T-helper 2 cell treated with Interferon-gamma antibody and Interleukin-4, amounts not matched to agents 5 μg/mL and 100 μg/mL, for 36 hours (primary cell): ENCODE data around the gene POLR2B.
"Not testable (repeated sequence)": the region's sequence is repeated elsewhere in the genome, so short reads cannot be mapped to it uniquely, and the experiment has no call there.

Experiments used
- DNase-seq: peaks from one replicate; pipeline ENCODE4 v3.0.0; 2021; ENCODE audit warnings: low spot score
- H3K27ac Mint-ChIP-seq: one replicate; pipeline ENCODE4 v1.8.0; 2021; ENCODE audit warnings: mild to moderate bottlenecking, mixed read lengths
- H3K27me3 Mint-ChIP-seq: one replicate; pipeline ENCODE4 v1.8.0; 2021; ENCODE audit warnings: low read depth, mixed read lengths
- H3K36me3 Mint-ChIP-seq: one replicate; pipeline ENCODE4 v1.8.0; 2021; ENCODE audit warnings: low read depth, mixed read lengths
- H3K4me1 Mint-ChIP-seq: one replicate; pipeline ENCODE4 v1.8.0; 2021; ENCODE audit warnings: low read depth, mixed read lengths
- H3K4me3 Mint-ChIP-seq: one replicate; pipeline ENCODE4 v1.8.0; 2022; ENCODE audit warnings: mild to moderate bottlenecking, moderate library complexity, mixed read lengths
- H3K9me3 Mint-ChIP-seq: one replicate; pipeline ENCODE4 v1.8.0; 2021; ENCODE audit warnings: mixed read lengths

Gene POLR2B

DNA sequence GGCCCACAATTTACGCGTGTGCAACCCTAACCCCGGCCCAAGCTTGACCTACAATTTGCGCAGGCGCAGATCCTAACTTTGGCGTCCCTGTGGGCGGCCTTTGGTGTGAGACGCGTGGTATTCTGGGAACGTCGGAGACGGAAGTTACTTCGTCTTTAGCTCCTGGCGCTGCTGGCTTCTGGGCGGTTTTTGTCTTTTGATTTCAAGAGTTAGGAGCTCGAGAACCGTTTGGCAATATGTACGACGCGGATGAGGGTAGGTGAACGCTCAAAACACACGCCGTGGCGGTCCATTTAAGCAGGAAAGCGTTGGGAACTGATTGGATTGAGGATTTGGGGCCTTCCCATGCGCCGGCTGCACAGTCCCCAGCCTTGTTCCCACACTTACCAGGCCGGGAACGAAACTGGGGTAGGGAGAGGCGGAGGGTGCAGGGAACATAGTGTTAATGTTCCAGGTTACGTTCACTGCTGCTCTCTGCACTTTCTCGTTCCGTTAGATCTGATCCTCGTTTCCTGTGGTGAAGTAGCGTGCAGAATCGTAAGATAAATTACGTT is at the start of gene POLR2B:
TSS of gene POLR2B (plus strand) at position 147 of the 554 bp plus-strand sequence. CDS start at position 237, 90 bp downstream.
- Mint-ChIP-seq H3K9me3 (peaks cover 4% of the 10 kb centered on the region), H3K4me3 (peak within 1 kb of the TSS; percentile 96), H3K4me1 (peaks cover 32% of the 10 kb centered on the region), H3K27ac (peak within 1 kb of the TSS; percentile 98), H3K27me3 (no peaks in the 10 kb centered on the region), H3K36me3 (peaks cover 52% of the 10 kb centered on the region)
- DNase-seq: peak; percentile 94

DNA sequence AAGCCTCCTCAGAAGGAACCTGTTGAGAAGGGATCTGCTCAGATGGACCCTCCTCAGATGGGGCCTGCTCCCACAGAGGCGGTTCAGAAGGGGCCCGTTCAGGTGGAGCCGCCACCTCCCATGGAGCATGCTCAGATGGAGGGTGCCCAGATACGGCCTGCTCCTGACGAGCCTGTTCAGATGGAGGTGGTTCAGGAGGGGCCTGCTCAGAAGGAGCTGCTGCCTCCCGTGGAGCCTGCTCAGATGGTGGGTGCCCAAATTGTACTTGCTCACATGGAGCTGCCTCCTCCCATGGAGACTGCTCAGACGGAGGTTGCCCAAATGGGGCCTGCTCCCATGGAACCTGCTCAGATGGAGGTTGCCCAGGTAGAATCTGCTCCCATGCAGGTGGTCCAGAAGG is 48.1 kb upstream of the POLR2B start:
- peaks cover 42% of the 10 kb centered on the region for H3K36me3 Mint-ChIP-seq
- H3K27ac Mint-ChIP-seq: no peak overlapping the region
- no peak for DNase-seq
- peaks cover 11% of the 10 kb centered on the region for H3K4me1 Mint-ChIP-seq
- H3K27me3 Mint-ChIP-seq: no peaks in the 10 kb centered on the region
- no peak overlapping the region for H3K4me3 Mint-ChIP-seq
- no peaks in the 10 kb centered on the region for H3K9me3 Mint-ChIP-seq

DNA sequence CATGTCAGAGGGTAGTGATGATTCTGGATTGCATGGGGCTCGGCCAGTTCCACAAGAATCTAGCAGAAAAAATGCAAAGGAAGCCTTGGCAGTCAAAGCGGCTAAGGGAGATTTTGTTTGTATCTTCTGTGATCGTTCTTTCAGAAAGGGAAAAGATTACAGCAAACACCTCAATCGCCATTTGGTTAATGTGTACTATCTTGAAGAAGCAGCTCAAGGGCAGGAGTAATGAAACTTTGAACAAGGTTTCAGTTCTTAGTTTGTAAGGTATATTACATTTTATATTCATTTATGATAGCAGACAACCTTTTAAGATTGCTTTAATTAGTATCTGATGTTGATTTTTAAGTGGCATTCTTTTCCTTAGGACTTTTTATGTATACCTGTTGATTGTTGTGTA is 46.8 kb upstream of the POLR2B start:
- H3K4me1 Mint-ChIP-seq: peaks cover 11% of the 10 kb centered on the region
- no peaks in the 10 kb centered on the region for H3K27me3 Mint-ChIP-seq
- no peak overlapping the region for H3K4me3 Mint-ChIP-seq
- no peaks in the 10 kb centered on the region for H3K9me3 Mint-ChIP-seq
- no peak overlapping the region for H3K27ac Mint-ChIP-seq
- peaks cover 41% of the 10 kb centered on the region for H3K36me3 Mint-ChIP-seq
- DNase-seq: no peak

DNA sequence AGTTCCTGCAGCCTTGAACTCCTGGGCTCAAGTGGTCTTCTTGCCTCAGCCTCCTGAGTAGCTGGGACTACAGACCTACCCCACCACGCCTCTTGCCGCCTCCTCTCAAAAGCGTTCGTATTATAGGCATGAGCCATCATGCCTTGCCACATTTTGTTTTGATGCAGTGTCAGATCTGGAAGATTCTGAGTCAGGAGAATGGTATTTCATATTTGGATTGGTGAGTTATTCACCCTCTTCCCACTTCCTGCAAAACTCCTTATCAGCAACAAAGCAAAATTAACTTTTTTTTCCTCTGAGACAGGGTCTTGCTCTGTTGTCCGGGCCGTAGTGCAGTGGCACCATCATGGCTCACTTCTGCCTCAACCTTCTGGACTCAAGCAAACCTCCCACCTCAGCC is 41.4 kb upstream of the POLR2B start:
- Mint-ChIP-seq H3K27me3 (no peaks in the 10 kb centered on the region), H3K4me1 (peaks cover 6% of the 10 kb centered on the region), H3K4me3 (no peak overlapping the region), H3K9me3 (no peaks in the 10 kb centered on the region), H3K36me3 (peaks cover 19% of the 10 kb centered on the region), H3K27ac (no peak overlapping the region)
- no peak for DNase-seq

DNA sequence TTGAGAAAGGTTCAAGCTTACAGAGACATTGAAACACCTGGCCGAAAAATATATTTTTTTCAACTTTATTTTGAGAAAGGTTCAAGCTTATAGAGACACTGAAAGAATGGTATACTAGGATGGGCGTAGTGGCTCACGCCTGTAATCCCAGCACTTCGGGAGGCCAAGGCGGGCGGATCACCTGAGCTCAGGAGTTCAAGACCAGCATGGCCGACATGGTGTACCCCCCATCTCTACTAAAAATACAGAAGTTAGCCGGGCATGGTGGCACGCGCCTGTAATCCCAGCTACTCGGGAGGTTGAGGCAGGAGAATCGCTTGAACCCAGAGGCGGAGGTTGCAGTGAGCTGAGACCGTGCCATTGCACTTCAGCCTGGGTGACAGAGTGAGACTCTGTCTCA is 38.9 kb upstream of the POLR2B start:
- H3K27me3 Mint-ChIP-seq, DNase-seq, H3K9me3 Mint-ChIP-seq, H3K4me3 Mint-ChIP-seq, H3K4me1 Mint-ChIP-seq, H3K27ac Mint-ChIP-seq: not testable (repeated sequence)
- peaks cover 15% of the 10 kb centered on the region for H3K36me3 Mint-ChIP-seq

DNA sequence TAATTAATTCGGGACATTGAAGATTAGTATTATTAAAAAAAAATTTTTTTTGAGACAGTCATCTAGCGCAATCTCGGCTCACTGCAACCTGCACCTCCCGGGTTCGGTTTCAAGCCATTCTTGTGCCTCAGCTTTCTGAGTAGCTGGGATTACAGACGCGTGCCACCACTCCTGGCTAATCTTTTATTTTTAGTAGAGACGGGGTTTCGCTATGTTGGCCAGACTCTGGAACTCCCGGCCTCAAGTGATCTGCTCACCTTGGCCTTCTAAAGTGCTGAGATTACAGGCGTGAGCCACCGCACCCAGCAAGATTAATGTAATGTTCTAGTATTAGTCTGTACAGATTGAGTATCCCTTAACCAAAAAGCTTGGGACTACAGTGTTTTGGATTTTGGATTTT is 38.3 kb upstream of the POLR2B start:
- Mint-ChIP-seq H3K9me3 (no peaks in the 10 kb centered on the region), H3K27ac (no peak overlapping the region), H3K27me3 (no peaks in the 10 kb centered on the region), H3K4me1 (peaks cover under 1% of the 10 kb centered on the region), H3K36me3 (peaks cover 13% of the 10 kb centered on the region), H3K4me3 (no peak overlapping the region)
- no peak for DNase-seq

DNA sequence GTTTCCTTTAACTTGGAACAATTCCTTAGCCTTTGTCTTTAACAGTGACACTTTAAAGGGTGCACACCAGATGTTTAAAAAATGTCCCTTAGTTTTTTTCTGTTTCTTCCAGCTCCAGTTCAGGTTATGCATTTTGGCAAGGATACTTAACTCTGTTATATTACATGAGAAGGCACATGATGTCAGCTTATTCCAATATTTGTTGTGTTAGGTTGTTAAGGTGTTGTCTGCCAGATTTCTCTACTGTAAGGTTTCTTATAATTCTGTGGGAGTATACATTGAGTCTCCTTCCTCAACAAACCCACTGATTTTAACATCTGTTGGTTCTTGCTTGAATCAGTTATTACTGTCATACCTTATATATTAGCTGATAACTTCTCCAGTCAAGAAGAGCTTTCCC is 37.7 kb upstream of the POLR2B start:
- H3K9me3 Mint-ChIP-seq: no peaks in the 10 kb centered on the region
- H3K27me3 Mint-ChIP-seq: no peaks in the 10 kb centered on the region
- no peak for DNase-seq
- H3K4me3 Mint-ChIP-seq: no peak overlapping the region
- H3K36me3 Mint-ChIP-seq: peaks cover 13% of the 10 kb centered on the region
- H3K4me1 Mint-ChIP-seq: no peaks in the 10 kb centered on the region
- no peak overlapping the region for H3K27ac Mint-ChIP-seq

DNA sequence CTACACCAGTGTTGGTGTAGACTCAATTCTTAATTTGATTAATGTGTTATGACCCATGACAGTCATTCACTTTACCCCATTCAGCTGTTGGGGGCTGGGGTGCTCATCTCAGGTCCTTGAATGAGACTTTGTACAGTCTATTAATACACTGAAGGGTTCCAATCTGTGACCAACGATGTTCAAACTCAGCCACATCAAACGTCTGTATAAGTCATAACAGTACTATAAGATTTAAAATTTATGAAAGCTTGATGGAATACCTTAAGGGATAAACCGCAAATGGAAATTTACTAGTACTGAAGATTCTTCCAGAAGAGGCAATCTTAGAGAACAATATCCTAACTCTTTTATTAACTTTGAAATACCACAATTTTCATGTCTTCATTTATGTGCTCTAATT is 37.3 kb upstream of the POLR2B start:
- H3K9me3 Mint-ChIP-seq: no peaks in the 10 kb centered on the region
- H3K27me3 Mint-ChIP-seq: no peaks in the 10 kb centered on the region
- H3K27ac Mint-ChIP-seq: no peak overlapping the region
- no peaks in the 10 kb centered on the region for H3K4me1 Mint-ChIP-seq
- DNase-seq: no peak
- no peak overlapping the region for H3K4me3 Mint-ChIP-seq
- peaks cover 13% of the 10 kb centered on the region for H3K36me3 Mint-ChIP-seq

DNA sequence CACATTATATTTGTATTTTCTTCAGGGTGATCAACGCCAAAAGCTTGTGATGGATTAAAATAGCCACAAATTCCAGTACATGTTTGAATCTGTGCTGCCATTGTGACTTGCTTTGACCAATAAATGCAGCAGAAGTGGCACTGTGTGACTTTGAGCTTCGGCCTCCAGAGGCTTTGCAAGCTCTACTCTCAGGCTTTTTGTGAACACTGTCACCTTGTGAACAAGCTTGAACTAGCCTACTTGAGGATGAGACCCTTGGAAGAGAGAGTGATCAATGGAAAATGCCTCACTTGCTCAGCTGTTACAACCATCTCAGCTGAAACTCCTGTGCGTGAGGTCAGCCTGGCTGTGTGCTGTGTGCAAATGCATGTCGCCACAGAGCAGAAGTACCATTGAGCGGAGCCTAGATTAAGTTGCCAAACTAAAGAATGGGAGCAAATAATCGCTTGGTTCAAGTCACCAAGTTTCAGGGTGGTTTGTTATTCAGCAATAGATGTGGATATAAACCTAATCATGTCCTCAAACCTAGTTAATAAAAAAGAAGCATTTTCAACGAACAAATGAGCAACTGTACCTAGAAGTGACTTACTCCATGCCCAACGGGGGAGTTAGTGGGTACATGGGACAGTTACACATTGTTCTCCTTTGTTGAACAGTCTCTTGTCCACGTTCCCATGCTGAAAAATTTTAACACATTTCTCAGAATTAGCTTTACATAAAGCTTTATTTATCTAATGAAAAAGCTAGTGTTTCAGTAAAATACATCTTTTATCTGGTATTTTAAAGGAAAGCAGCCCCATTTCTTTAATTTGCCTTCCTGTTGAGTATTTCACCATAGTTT is 24.8 kb upstream of the POLR2B start:
- Mint-ChIP-seq H3K27me3 (no peaks in the 10 kb centered on the region), H3K9me3 (no peaks in the 10 kb centered on the region), H3K36me3 (no peaks in the 10 kb centered on the region), H3K27ac (no peak overlapping the region), H3K4me1 (no peaks in the 10 kb centered on the region), H3K4me3 (no peak overlapping the region)
- DNase-seq: no peak

DNA sequence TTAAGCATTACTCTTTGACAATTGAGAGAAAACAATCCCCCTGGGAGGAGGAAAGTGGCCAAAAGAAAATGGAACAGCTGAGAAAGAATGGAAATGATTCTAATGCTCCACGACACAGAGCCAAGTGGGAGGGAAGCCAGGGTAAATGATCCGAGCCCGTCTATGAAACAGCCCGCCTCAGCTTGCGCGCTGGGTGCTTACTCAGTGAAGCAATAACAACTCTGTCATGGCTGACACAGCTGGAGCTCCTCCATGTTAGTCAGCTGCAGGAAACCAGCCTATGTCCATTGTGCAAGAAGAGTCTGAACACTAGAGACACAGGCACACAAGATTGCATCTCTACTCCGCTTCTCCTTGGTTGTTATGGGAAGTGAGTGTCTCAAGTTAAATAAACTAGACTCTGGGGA is 20.6 kb upstream of the POLR2B start:
- no peak overlapping the region for H3K4me3 Mint-ChIP-seq
- H3K36me3 Mint-ChIP-seq: peaks cover 10% of the 10 kb centered on the region
- no peak overlapping the region for H3K27ac Mint-ChIP-seq
- no peak for DNase-seq
- H3K27me3 Mint-ChIP-seq: no peaks in the 10 kb centered on the region
- no peaks in the 10 kb centered on the region for H3K9me3 Mint-ChIP-seq
- no peaks in the 10 kb centered on the region for H3K4me1 Mint-ChIP-seq

DNA sequence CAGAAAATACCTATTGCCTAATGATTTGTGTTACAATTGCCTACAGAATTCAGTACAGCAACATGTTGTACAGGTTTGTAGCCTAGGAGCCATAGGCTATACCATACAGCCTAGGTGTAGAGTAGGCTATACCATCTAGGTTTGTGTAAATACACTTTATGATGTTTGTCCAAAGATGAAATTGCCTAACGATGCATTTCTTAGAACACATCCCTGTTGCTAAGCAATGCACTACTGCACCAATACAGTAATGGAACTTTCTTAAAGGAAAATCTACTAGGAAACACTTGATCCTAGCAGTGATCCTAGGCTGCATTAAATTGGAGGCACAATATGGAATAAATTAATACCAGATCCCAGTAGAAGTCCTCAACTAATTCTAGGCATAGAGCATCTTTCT is 19.6 kb upstream of the POLR2B start:
- no peaks in the 10 kb centered on the region for H3K9me3 Mint-ChIP-seq
- no peaks in the 10 kb centered on the region for H3K27me3 Mint-ChIP-seq
- H3K36me3 Mint-ChIP-seq: peaks cover 13% of the 10 kb centered on the region
- H3K4me3 Mint-ChIP-seq: no peak overlapping the region
- no peak overlapping the region for H3K27ac Mint-ChIP-seq
- DNase-seq: no peak
- H3K4me1 Mint-ChIP-seq: no peaks in the 10 kb centered on the region

DNA sequence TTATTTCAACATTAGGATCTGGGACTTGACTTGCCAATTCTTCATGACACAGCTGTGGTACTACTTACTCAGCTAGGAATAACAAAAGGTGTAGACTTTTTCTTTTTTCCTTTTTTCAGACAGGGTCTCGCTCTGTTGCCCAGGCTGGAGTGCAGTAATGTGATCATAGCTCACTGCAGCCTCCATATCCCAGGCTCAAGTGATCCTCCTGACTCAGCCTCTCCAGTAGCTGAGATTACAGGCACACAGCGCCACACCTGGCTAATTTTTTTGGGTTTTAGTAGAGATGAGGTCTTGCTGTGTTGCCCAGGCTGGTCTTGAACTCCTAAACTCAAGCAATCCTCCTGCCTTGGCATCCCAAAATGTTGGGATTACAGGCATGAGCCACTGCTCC is 17.6 kb upstream of the POLR2B start:
- H3K9me3 Mint-ChIP-seq: no peaks in the 10 kb centered on the region
- H3K27me3 Mint-ChIP-seq: no peaks in the 10 kb centered on the region
- H3K4me3 Mint-ChIP-seq: no peak overlapping the region
- no peak for DNase-seq
- H3K4me1 Mint-ChIP-seq: no peaks in the 10 kb centered on the region
- H3K36me3 Mint-ChIP-seq: peaks cover 23% of the 10 kb centered on the region
- H3K27ac Mint-ChIP-seq: no peak overlapping the region

DNA sequence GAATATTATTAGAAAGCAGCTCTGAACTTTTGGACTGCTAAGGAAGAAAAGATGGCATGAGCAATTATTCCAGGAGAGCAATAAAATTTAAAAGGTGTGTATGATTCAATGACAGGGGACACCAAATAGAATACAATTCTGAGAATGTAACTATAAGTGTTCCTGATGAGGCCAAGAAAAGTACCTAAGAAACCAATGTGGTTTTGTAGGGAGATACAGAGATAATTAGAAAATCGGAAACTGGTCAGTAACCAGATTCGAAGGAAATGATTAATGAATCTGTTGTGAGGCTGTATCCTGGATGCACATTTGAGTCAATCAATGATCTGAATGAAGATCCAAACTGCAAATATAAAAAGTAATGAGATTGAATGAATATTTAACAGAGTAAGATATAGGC is 7.3 kb upstream of the POLR2B start:
- no peak overlapping the region for H3K27ac Mint-ChIP-seq
- H3K4me3 Mint-ChIP-seq: no peak overlapping the region
- peaks cover 73% of the 10 kb centered on the region for H3K36me3 Mint-ChIP-seq
- no peak for DNase-seq
- no peaks in the 10 kb centered on the region for H3K27me3 Mint-ChIP-seq
- peaks cover 18% of the 10 kb centered on the region for H3K9me3 Mint-ChIP-seq
- H3K4me1 Mint-ChIP-seq: peaks cover 16% of the 10 kb centered on the region

DNA sequence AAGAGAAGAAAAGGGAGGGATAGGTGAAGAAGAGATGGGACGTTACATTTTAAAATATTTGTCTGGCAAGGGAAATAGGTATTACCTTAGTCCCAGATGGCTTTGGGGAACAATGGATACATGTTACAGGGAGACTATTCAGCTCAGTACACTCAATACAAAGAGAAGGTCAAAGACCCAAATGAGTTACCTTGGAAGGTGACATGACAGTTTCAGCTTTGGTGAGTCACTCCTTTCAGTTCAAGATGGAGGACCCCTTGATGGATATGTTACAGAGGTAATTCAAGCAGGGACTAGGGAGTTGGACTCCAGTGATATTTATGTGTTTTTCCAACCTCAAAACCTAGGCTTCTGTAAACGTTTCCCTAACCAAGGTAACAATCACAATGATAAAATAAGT is 6.3 kb upstream of the POLR2B start:
- no peak overlapping the region for H3K4me3 Mint-ChIP-seq
- peaks cover 70% of the 10 kb centered on the region for H3K36me3 Mint-ChIP-seq
- H3K27me3 Mint-ChIP-seq: no peaks in the 10 kb centered on the region
- no peak for DNase-seq
- H3K9me3 Mint-ChIP-seq: peaks cover 18% of the 10 kb centered on the region
- peaks cover 16% of the 10 kb centered on the region for H3K4me1 Mint-ChIP-seq
- no peak overlapping the region for H3K27ac Mint-ChIP-seq

DNA sequence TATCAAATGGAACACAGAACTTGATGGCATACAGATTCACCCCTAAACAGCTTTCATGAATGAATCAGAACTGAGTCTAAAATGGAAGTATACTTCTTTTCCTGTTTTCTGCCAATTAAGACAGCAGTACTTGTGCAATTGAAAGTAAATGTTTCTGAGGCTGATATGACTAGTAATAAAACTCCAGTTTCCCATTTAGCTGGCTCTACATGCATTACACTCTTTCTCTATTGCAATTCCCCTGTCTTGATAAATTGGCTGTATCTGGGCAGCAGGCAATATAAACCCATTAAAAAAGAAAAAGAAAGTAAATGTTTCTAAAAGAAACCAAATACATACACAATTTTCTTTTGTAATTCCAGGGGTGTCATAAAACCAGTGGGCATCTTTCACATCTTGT is 5.9 kb upstream of the POLR2B start:
- peaks cover 71% of the 10 kb centered on the region for H3K36me3 Mint-ChIP-seq

More for the DNA sequence above, 5.9 kb upstream of the POLR2B start:
- no peak overlapping the region for H3K27ac Mint-ChIP-seq
- peaks cover 16% of the 10 kb centered on the region for H3K4me1 Mint-ChIP-seq
- H3K4me3 Mint-ChIP-seq: no peak overlapping the region
- DNase-seq: no peak
- no peaks in the 10 kb centered on the region for H3K27me3 Mint-ChIP-seq
- peaks cover 18% of the 10 kb centered on the region for H3K9me3 Mint-ChIP-seq
